ENCODE results near the gene MFAP4. TPM values are rescaled to one million over a fixed set of nuclear protein-coding genes. Genes with fewer than 3 reads are reported as not detected.
A peak's percentile ranks its signal among the peaks of the same experiment; 100 is the strongest.

MFAP4 gene
- not detected in 2 replicates for total RNA-seq (2011; cell fraction: chromatin; rRNA removed; ENCODE audit: low replicate concordance)
- not detected in 2 replicates for total RNA-seq (2011; cell fraction: nucleolus; rRNA removed)
- total RNA-seq (2011; cell fraction: nucleoplasm; rRNA removed), result not detected in 2 replicates
- total RNA-seq (2014; rRNA removed) (not detected in 2 replicates), total RNA-seq (2014; rRNA removed; fragmentation: Illumina TruSeq; extraction: Trizol) (not detected in 2 replicates), total RNA-seq (2015; rRNA removed; fragmentation: Illumina TruSeq; extraction: Trizol) (not detected in 2 replicates), total RNA-seq (2021) (0.24 and 0.36 TPM in 2 replicates), polyA plus RNA-seq (2011; rRNA removed) (not detected in 2 replicates), polyA plus RNA-seq (2014; fragmentation: Illumina TruSeq; extraction: Trizol) (not detected in 2 replicates), polyA plus RNA-seq (2014; fragmentation: Nextera tagmentation; extraction: Ambion mirVana) (under 1 TPM in 1 of 2 experiments, not detected in 1; 0.07 TPM), polyA plus RNA-seq (2014; rRNA removed) (not detected in 2 replicates), polyA minus RNA-seq (2011; rRNA and poly(A)+ RNA removed) (not detected in 2 replicates), Bru-seq, nascent RNA (not detected), BruChase-seq, experiment 1, labeled RNA remaining after a 2-hour chase (not detected), BruChase-seq, experiment 2, labeled RNA remaining after a 6-hour chase (not detected)
- polyA plus RNA-seq (2011; cell fraction: cytosol; rRNA removed), result not detected in 2 replicates
- not detected in 2 replicates for polyA plus RNA-seq (2011; cell fraction: nucleus; rRNA removed)
- polyA plus RNA-seq (2012), result 1.0 TPM in 1 of 2 replicates, not detected in the other
- not detected in 2 replicates for polyA minus RNA-seq (2011; cell fraction: cytosol; rRNA and poly(A)+ RNA removed)
- polyA minus RNA-seq (2011; cell fraction: nucleus; rRNA and poly(A)+ RNA removed), result not detected in 2 replicates
- long read RNA-seq, experiment 1, result 0 reads
- long read RNA-seq, experiment 2, result 0 reads
- long read RNA-seq, experiment 3, result 0 reads

GRCh38 chr17:19386974-19387920, at the start of gene MFAP4:
Gene MFAP4 (minus strand): TSS chr17:19387190. CDS start chr17:19387155, 35 bp downstream.
- no peak within 1 kb of the TSS for H3K4me2 ChIP-seq (ENCODE audit: insufficient read depth, low read length)

More at GRCh38 chr17:19386974-19387920, at the start of gene MFAP4:
- H3K36me3 ChIP-seq (ENCODE audit: control insufficient read depth, insufficient read depth, low read length), result no peaks in the 10 kb centered on the region; the same call in 1 of the 3 replicates
- no peak for DNase-seq (ENCODE audit: extremely low read depth in 1 of 4, low spot score in 3 of 4)
- intact Hi-C loops (cut with micrococcal nuclease) (no loop called here), in situ Hi-C loops (cut with MboI) (no loop called here)
- POLR2A ChIA-PET, result interaction anchor here (1.9 kb wide), 1 partner anchor 9 kb away, joined by 9 read pairs; the partner anchor contains the start of gene MAPK7
- H2AFZ ChIP-seq (ENCODE audit: low read depth, low read length), result no peak within 1 kb of the TSS
- H3K9ac ChIP-seq (ENCODE audit: insufficient read depth in 1 of 2, low read depth in 2 of 2, low read length in 2 of 2), result peak within 1 kb of the TSS in 1 of 2 experiments; percentile 26; a peak in 1 of 4 replicates
- H3K79me2 ChIP-seq (ENCODE audit: control insufficient read depth, insufficient read depth, low read length), result no peaks in the 10 kb centered on the region
- TF ChIP-seq ZNF589 (CRISPR knock-in tag; IDR thresholded peaks at IDR 0.05; ENCODE audit: low read depth) (0 out of 2 replicates have a peak, but pooled peaks have one; percentile 47), HDAC8 (tag; IDR thresholded peaks at IDR 0.05) (no peak), ZNF766 (CRISPR knock-in tag; conservative IDR thresholded peaks at IDR 0.05) (0 out of 2 replicates have a peak, but pooled peaks have one; percentile 31), ATF4 (CRISPR knock-in tag; IDR thresholded peaks at IDR 0.05) (0 out of 2 replicates have a peak, but pooled peaks have one; percentile 19), ZBTB7A (IDR thresholded peaks at IDR 0.05; ENCODE audit: borderline replicate concordance, control insufficient read depth, low read depth, low read length) (no peak), MTA1 (IDR thresholded peaks at IDR 0.05; ENCODE audit: borderline replicate concordance) (no peak), GTF3C2 (IDR thresholded peaks at IDR 0.05; ENCODE audit: borderline replicate concordance, extremely low read depth, insufficient read length) (no peak), ZC3H11A (IDR thresholded peaks at IDR 0.05; ENCODE audit: low read depth, low read length) (no peak), ZNF395 (CRISPR knock-in tag; IDR thresholded peaks at IDR 0.05) (no peak)
- no peak for FAIRE-seq
- H4K20me1 ChIP-seq (replicated peaks; ENCODE audit: control insufficient read depth, insufficient read depth, low read length), result no peaks in the 10 kb centered on the region
- no peaks in the 10 kb centered on the region for H3K27me3 ChIP-seq (ENCODE audit: control insufficient read depth in 2 of 2, insufficient read depth in 2 of 2, low read length in 2 of 2)
- H3K9me1 ChIP-seq (ENCODE audit: control insufficient read depth, insufficient read depth, low read length), result no peaks in the 10 kb centered on the region
- peaks cover 3 to 27% of the 10 kb centered on the region in 2 experiments; a peak in 4 of 5 replicates for H3K4me1 ChIP-seq (replicated peaks in 1 of 2; ENCODE audit: control insufficient read depth in 2 of 2, insufficient read depth in 2 of 2, low read length in 2 of 2)
- H3K4me3 ChIP-seq, result no peak within 1 kb of the TSS
- H3K9me3 ChIP-seq (replicated peaks; ENCODE audit: control insufficient read depth, insufficient read depth, low read depth, low read length), result no peaks in the 10 kb centered on the region
- no TSS peak for BruUV-seq (replicated peaks)
- WGBS (ENCODE audit: insufficient coverage, low coverage, missing lambda C conversion rate), result 28% methylated on average over 6 of the region's 22 CpGs
- peak; percentile 50 for ATAC-seq
- H3K27ac ChIP-seq (ENCODE audit: extremely low read depth, low read depth, low read length), result no peak within 1 kb of the TSS
- CTCF ChIA-PET (ENCODE audit: low intra/inter-chr PET ratio), result no interaction called here
